K562 (cell line): Measurements from ENCODE around the gene PPT1. TPM values are rescaled to one million over a fixed set of nuclear protein-coding genes. Genes with fewer than 3 reads are reported as not detected.

Experiments
- ATAC-seq: fragments of 200-7000 bp; cut with Tn5 transposase; 3 replicates; pipeline ENCODE4 v1.9.1; 2020; ENCODE audit warnings: moderate library complexity
- BruUV-seq: library from RNA; stranded (reverse); fragments of 400-500 nt; replicated peaks from 2 replicates; lab custom pipeline; 2021; lab: Mats Ljungman, UMichigan
- CTCF ChIA-PET: fragments of 300-600 bp; formaldehyde crosslinking; extraction: SDS; loops from one replicate; lab custom pipeline; 2021; ENCODE audit warnings: low intra/inter-chr PET ratio; lab: Yijun Ruan, JAX
- POLR2A ChIA-PET: fragments of 300-600, 350-650 bp; sonication (Branson Sonifier 250); formaldehyde crosslinking; extraction: SDS; loops from one replicate; lab custom pipeline; 2021; ENCODE audit warnings: antibody characterized with exemption, inconsistent platforms; lab: Yijun Ruan, JAX
- DNase-seq, 4 experiments: peaks; one replicate each; pipeline versions ENCODE4 v3.0.0 to v3.0.0-alpha.2; 2011 to 2018; ENCODE audit warnings: low spot score in 3 of 4, mixed read lengths in 3 of 4; ENCODE audit errors: extremely low read depth in 1 of 4
- FAIRE-seq: peaks from 2 replicates; lab custom pipeline; 2011; peaks lifted over from hg19 to GRCh38; lab: Jason Lieb, UNC
- H2AFZ ChIP-seq: 2 replicates; pipeline ENCODE4 v1.6.0; 2011; ENCODE audit warnings: low read depth, low read length, control low read depth, inconsistent platforms
- H3K27ac ChIP-seq: fragments of 200-600 bp; 3 replicates; pipeline ENCODE4 v1.8.0; 2011; ENCODE audit warnings: low read depth, mild to moderate bottlenecking, control low read depth, inconsistent platforms, low read length, moderate library complexity, mixed read lengths; ENCODE audit errors: extremely low read depth
- H3K27me3 ChIP-seq, 2 experiments: fragments of 300-600 bp in 1 of 2; 2 replicates in 1 of 2; 3 replicates in 1 of 2; pipeline versions ENCODE4 v1.6.0 to v1.8.0; 2011; ENCODE audit warnings: inconsistent platforms in 2 of 2, low read length in 2 of 2, mild to moderate bottlenecking in 1 of 2, mixed read lengths in 1 of 2, moderate library complexity in 1 of 2; ENCODE audit not compliant: control insufficient read depth in 2 of 2, insufficient read depth in 2 of 2
- H3K36me3 ChIP-seq: fragments of 300-600 bp; 3 replicates; pipeline ENCODE4 v1.8.0; 2011; ENCODE audit warnings: mild to moderate bottlenecking, low read length, inconsistent platforms; ENCODE audit not compliant: control insufficient read depth, insufficient read depth
- H3K4me1 ChIP-seq, 2 experiments: fragments of 200-600 bp in 1 of 2; replicated peaks in 1 of 2; 2 replicates in 1 of 2; 3 replicates in 1 of 2; pipeline versions ENCODE4 v1.5.1 to v1.8.0; 2011; ENCODE audit warnings: inconsistent platforms in 2 of 2, low read length in 2 of 2, mild to moderate bottlenecking in 1 of 2, mixed read lengths in 1 of 2, moderate library complexity in 1 of 2; ENCODE audit not compliant: control insufficient read depth in 2 of 2, insufficient read depth in 2 of 2
- H3K4me2 ChIP-seq: 2 replicates; pipeline ENCODE4 v1.6.1; 2011; ENCODE audit warnings: low read length, control low read depth, inconsistent platforms, mixed read lengths; ENCODE audit not compliant: insufficient read depth
- H3K4me3 ChIP-seq: fragments of 200-600 bp; sonication (generic), shearing (Covaris generic); 2 replicates; pipeline ENCODE4 v1.5.1; 2016; ENCODE audit warnings: control low read depth, inconsistent platforms
- H3K79me2 ChIP-seq: fragments of 200-600 bp; 3 replicates; pipeline ENCODE4 v1.8.0; 2011; ENCODE audit warnings: low read length, inconsistent platforms; ENCODE audit not compliant: control insufficient read depth, insufficient read depth
- H3K9ac ChIP-seq, 2 experiments: 2 replicates each; pipeline versions ENCODE4 v1.6.0 to v1.6.1; 2011; ENCODE audit warnings: low read depth in 2 of 2, low read length in 2 of 2, control low read depth in 1 of 2, inconsistent platforms in 1 of 2, mild to moderate bottlenecking in 1 of 2, mixed read lengths in 1 of 2; ENCODE audit not compliant: insufficient read depth in 1 of 2
- H3K9me1 ChIP-seq: one replicate; pipeline ENCODE4 v1.6.0; 2011; ENCODE audit warnings: inconsistent platforms, mild to moderate bottlenecking, low read length, moderate library complexity; ENCODE audit not compliant: control insufficient read depth, insufficient read depth
- H3K9me3 ChIP-seq: replicated peaks from 2 replicates; pipeline ENCODE4 v1.5.1; 2011; ENCODE audit warnings: low read depth, low read length, inconsistent platforms; ENCODE audit not compliant: control insufficient read depth, insufficient read depth
- H4K20me1 ChIP-seq: replicated peaks from 2 replicates; pipeline ENCODE4 v1.6.1; 2011; ENCODE audit warnings: low read length, inconsistent platforms, mixed read lengths; ENCODE audit not compliant: control insufficient read depth, insufficient read depth
- BCOR ChIP-seq: fragments of 450-650 bp; IDR thresholded peaks from 2 replicates; pipeline ENCODE4 v1.6.1; 2016
- EP400 ChIP-seq: fragments of 450-650 bp; IDR thresholded peaks from 2 replicates; pipeline ENCODE4 v1.6.1; 2017; ENCODE audit warnings: antibody characterized with exemption, mild to moderate bottlenecking, moderate library complexity
- HDAC8 ChIP-seq: fragments of 450-650 bp; IDR thresholded peaks from 2 replicates; pipeline ENCODE4 v1.6.1; 2016; ENCODE audit warnings: mild to moderate bottlenecking, missing genetic modification characterization, moderate library complexity, missing compliant biosample characterization
- MYC ChIP-seq, 2 experiments: fragments of 250-450 bp in 1 of 2; sonication (Bioruptor Pico) in 1 of 2; IDR thresholded peaks; 2 replicates each; pipeline versions ENCODE4 v1.5.1 to v1.6.1; 2012 to 2021; ENCODE audit warnings: low read depth in 2 of 2, borderline replicate concordance in 1 of 2, improper control_type of control experiment in 1 of 2, low read length in 1 of 2, mild to moderate bottlenecking in 1 of 2, moderate library complexity in 1 of 2
- NEUROD1 ChIP-seq: fragments of 150-350 bp; IDR thresholded peaks from 2 replicates; pipeline ENCODE4 v1.6.1; 2014; ENCODE audit warnings: borderline replicate concordance, low read length, low read depth; ENCODE audit not compliant: partially characterized antibody
- NR4A1 ChIP-seq, 2 experiments: fragments of 250-450 bp in 1 of 2; fragments of 450-650 bp in 1 of 2; sonication (Bioruptor Pico) in 1 of 2; IDR thresholded peaks; 2 replicates each; pipeline versions ENCODE4 v1.4.0 to v1.6.1; 2016 to 2020; ENCODE audit warnings: mild to moderate bottlenecking in 2 of 2, missing compliant biosample characterization in 1 of 2, missing genetic modification characterization in 1 of 2, moderate library complexity in 1 of 2
- RHOXF2B ChIP-seq: fragments of 250-450 bp; sonication (Bioruptor Pico); conservative IDR thresholded peaks from 2 replicates; pipeline ENCODE4 v1.5.1; 2021
- TCFL5 ChIP-seq: fragments of 250-450 bp; sonication (Bioruptor Pico); conservative IDR thresholded peaks from 2 replicates; pipeline ENCODE4 v1.6.1; 2021; ENCODE audit warnings: mild to moderate bottlenecking, moderate library complexity, matching md5 sums
- XRCC3 ChIP-seq: fragments of 450-650 bp; IDR thresholded peaks from 2 replicates; pipeline ENCODE4 v1.6.1; 2017; ENCODE audit warnings: mild to moderate bottlenecking, moderate library complexity
- ZNF124 ChIP-seq: sonication (generic); formaldehyde crosslinking; IDR thresholded peaks from 2 replicates; pipeline ENCODE4 v1.8.1; 2022; ENCODE audit warnings: missing genetic modification reagents
- ZNF347 ChIP-seq: fragments of 450-650 bp; formaldehyde crosslinking; IDR thresholded peaks from 2 replicates; pipeline ENCODE4 v1.4.0; 2020; ENCODE audit warnings: low read depth, mild to moderate bottlenecking, moderate library complexity
- WGBS: fragments of 100-300 bp; shearing (Covaris generic); methylation state at CpG from one replicate; pipeline ENCODE4 v1.1.6; 2016; ENCODE audit warnings: low coverage, mixed read lengths; ENCODE audit not compliant: insufficient coverage; ENCODE audit errors: missing lambda C conversion rate; 5-methylcytosine and 5-hydroxymethylcytosine counted together
- in situ Hi-C: fragments of 300-500 bp; cut with MboI; formaldehyde crosslinking; loops from 4 replicates; pipeline ENCODE4 v1.15.0; 2018; ENCODE audit warnings: inconsistent platforms, mixed read lengths
- intact Hi-C: fragments of 100-400 bp; cut with micrococcal nuclease; formaldehyde crosslinking; loops from 2 replicates; pipeline ENCODE4 v1.14.2; 2022
- polyA plus RNA-seq, 8 experiments: library from polyadenylated mRNA; depleted of rRNA in 4 of 8; stranded (reverse) in 5 of 8; unstranded in 3 of 8; fragments of >200 nt; fragmentation: Nextera tagmentation in 2 of 8; fragmentation: Illumina TruSeq in 1 of 8; extraction: Ambion mirVana in 2 of 8; extraction: Trizol in 1 of 8; gene quantifications; 2 replicates each; pipeline versions ENCODE4 v1.2.1 to v1.2.3, GENCODE V29; 2011 to 2014; ENCODE audit warnings: inconsistent platforms in 1 of 8, missing spikeins in 1 of 8
- total RNA-seq, 7 experiments: library from RNA; depleted of rRNA in 6 of 7; stranded (reverse); fragments of >200 nt in 6 of 7; fragmentation: Illumina TruSeq in 2 of 7; extraction: Trizol in 2 of 7; gene quantifications; 2 replicates each; pipeline versions ENCODE4 v1.2.1 to v1.2.3, GENCODE V29; 2011 to 2021; ENCODE audit warnings: low replicate concordance in 1 of 7
- TF ChIP-seq, protein P1 (sequence below), 2 experiments: fragments of 450-650 bp; IDR thresholded peaks; 2 replicates each; pipeline ENCODE4 v1.6.1; 2018; ENCODE audit warnings: mild to moderate bottlenecking in 2 of 2, low read depth in 1 of 2; ENCODE audit not compliant: partially characterized antibody in 2 of 2
- TF ChIP-seq, protein P2 (sequence below): sonication (generic); formaldehyde crosslinking; IDR thresholded peaks from 2 replicates; pipeline ENCODE4 v1.8.1; 2023; ENCODE audit warnings: mild to moderate bottlenecking, missing genetic modification reagents, moderate library complexity

The PPT1 gene
- total and polyA plus RNA-seq, 9 of the 15 experiments (the other 6 are each of a cell fraction or from before 2014, with no cell fraction given), result 72.2 to 285 (median 143) TPM

DNA sequence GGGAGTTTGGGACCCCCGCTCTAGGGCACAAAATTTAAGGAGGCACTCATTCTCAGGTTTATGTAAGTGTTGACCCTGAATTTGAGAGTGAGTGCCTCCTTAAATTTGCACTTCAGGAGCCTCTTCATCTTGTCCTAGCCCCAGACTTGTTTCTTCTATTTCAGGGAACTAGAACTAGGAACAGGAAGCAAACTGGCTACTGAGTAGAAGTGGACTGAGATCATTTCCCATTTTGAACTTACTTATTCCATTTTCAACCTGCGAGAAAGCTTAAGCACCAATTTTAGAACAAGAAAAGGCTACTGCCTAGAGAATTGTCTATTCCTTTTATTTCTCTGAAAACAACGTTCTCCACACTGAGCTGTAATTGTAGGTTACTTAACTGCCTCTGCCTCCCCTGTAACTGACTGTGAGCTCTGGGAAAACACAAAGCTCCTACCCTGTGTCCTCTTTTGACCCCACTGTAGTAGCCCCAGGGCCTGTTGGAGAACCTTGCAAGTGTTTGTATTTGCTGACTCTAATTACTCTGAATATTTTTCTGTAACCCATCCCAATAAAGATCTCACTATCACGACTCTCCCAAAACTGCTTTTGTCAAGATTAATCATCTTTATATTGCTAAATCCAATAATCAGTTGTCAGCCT is 2.5 kb downstream of the PPT1 start:
- CTCF ChIA-PET, result no interaction called here
- TF ChIP-seq RHOXF2B (CRISPR knock-in tag) (no peak), TCFL5 (CRISPR knock-in tag) (no peak), ZNF347 (CRISPR knock-in tag) (no peak), NR4A1 (CRISPR knock-in tag; IDR thresholded peaks at IDR 0.05) (no peak), NR4A1 (tag; IDR thresholded peaks at IDR 0.05) (no peak), XRCC3 (no peak), NEUROD1 (no peak), MYC (IDR thresholded peaks at IDR 0.05; ENCODE audit: low read depth, low read length) (no peak), MYC (CRISPR knock-in tag; IDR thresholded peaks at IDR 0.05; ENCODE audit: borderline replicate concordance, low read depth) (no peak), ZNF124 (CRISPR knock-in tag) (no peak), EP400 (no peak), BCOR (no peak), HDAC8 (no peak)
- TF ChIP-seq, protein P1, sequence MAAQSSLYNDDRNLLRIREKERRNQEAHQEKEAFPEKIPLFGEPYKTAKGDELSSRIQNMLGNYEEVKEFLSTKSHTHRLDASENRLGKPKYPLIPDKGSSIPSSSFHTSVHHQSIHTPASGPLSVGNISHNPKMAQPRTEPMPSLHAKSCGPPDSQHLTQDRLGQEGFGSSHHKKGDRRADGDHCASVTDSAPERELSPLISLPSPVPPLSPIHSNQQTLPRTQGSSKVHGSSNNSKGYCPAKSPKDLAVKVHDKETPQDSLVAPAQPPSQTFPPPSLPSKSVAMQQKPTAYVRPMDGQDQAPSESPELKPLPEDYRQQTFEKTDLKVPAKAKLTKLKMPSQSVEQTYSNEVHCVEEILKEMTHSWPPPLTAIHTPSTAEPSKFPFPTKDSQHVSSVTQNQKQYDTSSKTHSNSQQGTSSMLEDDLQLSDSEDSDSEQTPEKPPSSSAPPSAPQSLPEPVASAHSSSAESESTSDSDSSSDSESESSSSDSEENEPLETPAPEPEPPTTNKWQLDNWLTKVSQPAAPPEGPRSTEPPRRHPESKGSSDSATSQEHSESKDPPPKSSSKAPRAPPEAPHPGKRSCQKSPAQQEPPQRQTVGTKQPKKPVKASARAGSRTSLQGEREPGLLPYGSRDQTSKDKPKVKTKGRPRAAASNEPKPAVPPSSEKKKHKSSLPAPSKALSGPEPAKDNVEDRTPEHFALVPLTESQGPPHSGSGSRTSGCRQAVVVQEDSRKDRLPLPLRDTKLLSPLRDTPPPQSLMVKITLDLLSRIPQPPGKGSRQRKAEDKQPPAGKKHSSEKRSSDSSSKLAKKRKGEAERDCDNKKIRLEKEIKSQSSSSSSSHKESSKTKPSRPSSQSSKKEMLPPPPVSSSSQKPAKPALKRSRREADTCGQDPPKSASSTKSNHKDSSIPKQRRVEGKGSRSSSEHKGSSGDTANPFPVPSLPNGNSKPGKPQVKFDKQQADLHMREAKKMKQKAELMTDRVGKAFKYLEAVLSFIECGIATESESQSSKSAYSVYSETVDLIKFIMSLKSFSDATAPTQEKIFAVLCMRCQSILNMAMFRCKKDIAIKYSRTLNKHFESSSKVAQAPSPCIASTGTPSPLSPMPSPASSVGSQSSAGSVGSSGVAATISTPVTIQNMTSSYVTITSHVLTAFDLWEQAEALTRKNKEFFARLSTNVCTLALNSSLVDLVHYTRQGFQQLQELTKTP (IDR thresholded peaks at IDR 0.05; ENCODE audit: low read depth in 1 of 2, partially characterized antibody in 2 of 2), result no peak
- TF ChIP-seq, protein P2, sequence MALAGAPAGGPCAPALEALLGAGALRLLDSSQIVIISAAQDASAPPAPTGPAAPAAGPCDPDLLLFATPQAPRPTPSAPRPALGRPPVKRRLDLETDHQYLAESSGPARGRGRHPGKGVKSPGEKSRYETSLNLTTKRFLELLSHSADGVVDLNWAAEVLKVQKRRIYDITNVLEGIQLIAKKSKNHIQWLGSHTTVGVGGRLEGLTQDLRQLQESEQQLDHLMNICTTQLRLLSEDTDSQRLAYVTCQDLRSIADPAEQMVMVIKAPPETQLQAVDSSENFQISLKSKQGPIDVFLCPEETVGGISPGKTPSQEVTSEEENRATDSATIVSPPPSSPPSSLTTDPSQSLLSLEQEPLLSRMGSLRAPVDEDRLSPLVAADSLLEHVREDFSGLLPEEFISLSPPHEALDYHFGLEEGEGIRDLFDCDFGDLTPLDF, result no peak
- TF ChIP-seq, all 486 proteins: peak for 0

More for the DNA sequence above, 2.5 kb downstream of the PPT1 start:
- no peak overlapping the region for H3K27ac ChIP-seq
- no peaks in the 10 kb centered on the region for H3K9me3 ChIP-seq
- intact Hi-C loops (no loop called here), in situ Hi-C loops (no loop called here)
- H3K4me3 ChIP-seq, result no peak overlapping the region
- POLR2A ChIA-PET, result interaction anchor here (0.8 to 1.8 kb wide), 3 partner anchors 10 to 30 kb away, joined by 3 to 6 read pairs (median 4); no protein-coding TSS in a partner anchor
- H3K9me1 ChIP-seq, result peaks cover 2% of the 10 kb centered on the region
- no peak for ATAC-seq
- no peak overlapping the region for H2AFZ ChIP-seq
- FAIRE-seq, result no peak
- DNase-seq, result no peak
- H3K79me2 ChIP-seq, result peaks cover 44% of the 10 kb centered on the region
- H3K36me3 ChIP-seq, result peaks cover 39% of the 10 kb centered on the region
- peaks cover 16 to 17% of the 10 kb centered on the region in 2 experiments; a peak in 4 of 5 replicates for H3K4me1 ChIP-seq
- 52% methylated on average over 4 of the region's 4 CpGs for WGBS
- no peak overlapping the region for H3K4me2 ChIP-seq
- H3K9ac ChIP-seq, result no peak overlapping the region
- no TSS peak for BruUV-seq
- no peaks in the 10 kb centered on the region for H3K27me3 ChIP-seq
- H4K20me1 ChIP-seq, result no peaks in the 10 kb centered on the region
